A549 (cell line): ENCODE data around the gene TRAM2. TPM values are rescaled to one million over a fixed set of nuclear protein-coding genes. Genes with fewer than 3 reads are reported as not detected.

Source experiments
- ATAC-seq, 2 experiments: fragments of 200-7000 bp in 1 of 2; fragments of >200 bp in 1 of 2; cut with Nextera tagmentation in 1 of 2; cut with Tn5 transposase in 1 of 2; 3 replicates each; pipeline versions ENCODE4 v1.8.0 to v1.9.1; 2018 to 2020; ENCODE audit warnings: mild to moderate bottlenecking in 1 of 2, moderate library complexity in 1 of 2
- CTCF ChIA-PET: fragments of 300-600 bp; sonication (Branson Sonifier 250); formaldehyde crosslinking; extraction: SDS; loops from one replicate; lab custom pipeline; 2021; ENCODE audit warnings: antibody characterized with exemption, inconsistent platforms; lab: Yijun Ruan, JAX
- POLR2A ChIA-PET: fragments of 350-600 bp; formaldehyde crosslinking; extraction: SDS; loops from one replicate; lab custom pipeline; 2021; ENCODE audit warnings: antibody characterized with exemption, inconsistent platforms; lab: Yijun Ruan, JAX
- DNase-seq, 2 experiments: peaks; one replicate each; pipeline versions ENCODE4 v3.0.0 to v3.0.0-alpha.2; 2011 to 2016; ENCODE audit warnings: low read depth in 1 of 2, low spot score in 1 of 2
- FAIRE-seq: peaks from 2 replicates; lab custom pipeline; 2011; peaks lifted over from hg19 to GRCh38; lab: Jason Lieb, UNC
- H3K27ac ChIP-seq, 2 experiments: fragments of >200 bp; sonication (Bioruptor Twin); formaldehyde crosslinking; 3 replicates each; pipeline ENCODE4 v1.5.1; 2016 to 2017
- H3K4me1 ChIP-seq: fragments of >200 bp; sonication (Bioruptor Twin); formaldehyde crosslinking; 3 replicates; pipeline ENCODE4 v1.6.1; 2016
- H3K4me2 ChIP-seq: fragments of >200 bp; sonication (Bioruptor Twin); formaldehyde crosslinking; 3 replicates; pipeline ENCODE4 v1.6.1; 2016
- H3K4me3 ChIP-seq: fragments of >200 bp; sonication (Bioruptor Twin); formaldehyde crosslinking; 3 replicates; pipeline ENCODE4 v1.5.1; 2016
- H3K9me3 ChIP-seq: fragments of >200 bp; sonication (Bioruptor Twin); formaldehyde crosslinking; 3 replicates; pipeline ENCODE4 v1.6.1; 2016
- BHLHE40 ChIP-seq: IDR thresholded peaks from 2 replicates; pipeline ENCODE4 v1.6.1; 2012; ENCODE audit warnings: low read depth, low read length, inconsistent platforms
- CEBPB ChIP-seq, 2 experiments: fragments of >200 bp in 1 of 2; sonication (Bioruptor Twin) in 1 of 2; formaldehyde crosslinking in 1 of 2; IDR thresholded peaks; 2 replicates each; pipeline ENCODE4 v1.6.1; 2012 to 2016
- EHF ChIP-seq: fragments of 250-450 bp; sonication (Bioruptor Pico); IDR thresholded peaks from 2 replicates; pipeline ENCODE4 v1.5.0; 2020; ENCODE audit warnings: mild to moderate bottlenecking
- FOSB ChIP-seq: fragments of 250-450 bp; sonication (Bioruptor Pico); IDR thresholded peaks from 2 replicates; pipeline ENCODE4 v1.5.0; 2020; ENCODE audit warnings: mild to moderate bottlenecking, moderate library complexity
- GATA3 ChIP-seq: IDR thresholded peaks from 2 replicates; pipeline ENCODE4 v1.6.1; 2012; ENCODE audit warnings: borderline replicate concordance
- HEYL ChIP-seq: fragments of 250-450 bp; sonication (Bioruptor Pico); IDR thresholded peaks from 2 replicates; pipeline ENCODE4 v1.8.0; 2021; ENCODE audit warnings: mild to moderate bottlenecking, moderate library complexity
- HMGXB4 ChIP-seq: fragments of 250-450 bp; sonication (Bioruptor Pico); IDR thresholded peaks from 2 replicates; pipeline ENCODE4 v1.5.0; 2021; ENCODE audit warnings: mild to moderate bottlenecking, moderate library complexity, borderline replicate concordance
- HOXA7 ChIP-seq: fragments of 250-450 bp; sonication (Bioruptor Pico); IDR thresholded peaks from 2 replicates; pipeline ENCODE4 v1.5.0; 2020; ENCODE audit warnings: mild to moderate bottlenecking, moderate library complexity
- JUN ChIP-seq, 2 experiments: fragments of >200 bp; sonication (Bioruptor Twin); formaldehyde crosslinking; IDR thresholded peaks; 2 replicates in 1 of 2; 3 replicates in 1 of 2; pipeline ENCODE4 v1.6.1; 2016 to 2017
- NPAS2 ChIP-seq: fragments of 250-450 bp; sonication (Bioruptor Pico); IDR thresholded peaks from 2 replicates; pipeline ENCODE4 v1.8.0; 2022; ENCODE audit warnings: mild to moderate bottlenecking, moderate library complexity, borderline replicate concordance
- PBX3 ChIP-seq: IDR thresholded peaks from 2 replicates; pipeline ENCODE4 v1.6.1; 2012
- PHF8 ChIP-seq: fragments of 200-600 bp; sonication (generic); IDR thresholded peaks from 2 replicates; pipeline ENCODE4 v1.6.1; 2016; ENCODE audit warnings: low read depth, mild to moderate bottlenecking, antibody characterized with exemption, moderate library complexity, borderline replicate concordance
- POLR2AphosphoS2 ChIP-seq: conservative IDR thresholded peaks from 2 replicates; pipeline ENCODE4 v1.6.1; 2012; ENCODE audit warnings: low read length, improper control_type of control experiment, inconsistent platforms
- RCOR1 ChIP-seq: fragments of 150-350 bp; IDR thresholded peaks from 2 replicates; pipeline ENCODE4 v1.6.1; 2014; ENCODE audit warnings: antibody characterized with exemption, low read length, low read depth
- SREBF2 ChIP-seq: fragments of 450-650 bp; IDR thresholded peaks from 2 replicates; pipeline ENCODE4 v1.6.1; 2014; ENCODE audit warnings: mild to moderate bottlenecking, moderate library complexity
- TP53 ChIP-seq: fragments of 250-450 bp; sonication (Bioruptor Pico); IDR thresholded peaks from 2 replicates; pipeline ENCODE4 v1.5.0; 2021; ENCODE audit warnings: mild to moderate bottlenecking, moderate library complexity
- USF2 ChIP-seq: fragments of 450-650 bp; IDR thresholded peaks from 2 replicates; pipeline ENCODE4 v1.6.1; 2014; ENCODE audit warnings: antibody characterized with exemption
- WGBS: methylation state at CpG from one replicate; pipeline ENCODE4 v1.1.6; 2017; ENCODE audit errors: missing lambda C conversion rate; 5-methylcytosine and 5-hydroxymethylcytosine counted together
- polyA plus RNA-seq, 4 experiments: library from polyadenylated mRNA; depleted of rRNA in 3 of 4; stranded (reverse); fragments of >200 nt; fragmentation: RNase III in 1 of 4; extraction: RNeasy Plus Mini Kit Qiagen cat#74134 plus additional on column Dnase treatment in 1 of 4; gene quantifications; 2 replicates in 3 of 4; 3 replicates in 1 of 4; pipeline ENCODE4 v1.2.3, GENCODE V29; 2011 to 2017

The TRAM2 gene
- polyA plus RNA-seq, 2 of the 4 experiments (the other 2 are of a cell fraction) = 16.4 to 25.4 TPM

- ATAC-seq (no peak), FAIRE-seq (no peak), DNase-seq (no peak)
- WGBS = 94% methylated on average over 5 of the region's 5 CpGs
- TF ChIP-seq HEYL (CRISPR knock-in tag) (no peak), CEBPB (IDR thresholded peaks at IDR 0.05) (no peak), HOXA7 (CRISPR knock-in tag) (no peak), USF2 (no peak), NPAS2 (CRISPR knock-in tag) (no peak), JUN (IDR thresholded peaks at IDR 0.05) (no peak), SREBF2 (no peak), RCOR1 (no peak), TP53 (CRISPR knock-in tag) (no peak)
- H3K4me1 ChIP-seq = peaks cover 52% of the 10 kb centered on the region
- POLR2A ChIA-PET = interaction anchor here (2.2 to 2.9 kb wide), 2 partner anchors 18 to 174 kb away, joined by 10 to 14 read pairs; partner anchors contain the start of genes EFHC1 and TRAM2
- H3K4me2 ChIP-seq = no peak overlapping the region
- no peaks in the 10 kb centered on the region for H3K9me3 ChIP-seq
- H3K4me3 ChIP-seq = no peak overlapping the region
- CTCF ChIA-PET = interaction anchor here (0.9 to 3.9 kb wide), 6 partner anchors 9 to 178 kb away, joined by 3 to 23 read pairs (median 5); partner anchors contain the start of gene TRAM2
- no peak overlapping the region for H3K27ac ChIP-seq
Observed at GRCh38 chr6:52594221-52594620, 17.4 kb upstream of the TRAM2 start.

- ChIA-PET POLR2A (no interaction called here), CTCF (interaction anchor here (0.5 to 5.5 kb wide), 6 partner anchors 14 to 184 kb away, joined by 3 to 50 read pairs (median 8); no protein-coding TSS in a partner anchor)
- ATAC-seq (no peak), DNase-seq (no peak), FAIRE-seq (no peak)
- Histone ChIP-seq H3K9me3 (no peaks in the 10 kb centered on the region), H3K4me1 (peaks cover 49% of the 10 kb centered on the region), H3K27ac (no peak overlapping the region), H3K4me2 (no peak overlapping the region), H3K4me3 (no peak overlapping the region)
- no peak for TF ChIP-seq PBX3
- TF ChIP-seq HMGXB4 (CRISPR knock-in tag) = no peak
- no peak for TF ChIP-seq PHF8
- no peak for TF ChIP-seq USF2
- no peak for TF ChIP-seq BHLHE40
- TF ChIP-seq EHF = no peak
- TF ChIP-seq GATA3 = no peak
- TF ChIP-seq POLR2AphosphoS2 = no peak
- no peak for TF ChIP-seq TP53 (CRISPR knock-in tag)
- no peak for TF ChIP-seq FOSB (CRISPR knock-in tag)
- WGBS = 81% methylated on average over 1 of the region's 1 CpG
Observed at GRCh38 chr6:52591832-52592231, 15.0 kb upstream of the TRAM2 start.
